Prostate gland (tissue), 2 donors: ENCODE measurements around the gene SLC38A11.
"Not testable (repeated sequence)": the region's sequence is repeated elsewhere in the genome, so short reads cannot be mapped to it uniquely, and the experiment has no call there.

Experiments used
- CTCF ChIP-seq, 4 experiments: fragments of 200-600 bp in 2 of 4; fragments of 450-650 bp in 2 of 4; sonication (generic) in 2 of 4; IDR thresholded peaks; 1 replicate in 3 of 4; 2 replicates in 1 of 4; pipeline ENCODE4 v1.5.1; 2016 to 2019; ENCODE audit warnings: antibody characterized with exemption in 4 of 4, mild to moderate bottlenecking in 2 of 4, moderate library complexity in 2 of 4
- POLR2A ChIP-seq: fragments of 450-650 bp; IDR thresholded peaks from one replicate; pipeline ENCODE4 v1.6.1; 2016; ENCODE audit warnings: antibody characterized with exemption, mild to moderate bottlenecking
- POLR2AphosphoS5 ChIP-seq: sonication (generic); formaldehyde crosslinking; IDR thresholded peaks from one replicate; pipeline ENCODE4 v1.6.1; 2017; ENCODE audit warnings: antibody characterized with exemption

DNA sequence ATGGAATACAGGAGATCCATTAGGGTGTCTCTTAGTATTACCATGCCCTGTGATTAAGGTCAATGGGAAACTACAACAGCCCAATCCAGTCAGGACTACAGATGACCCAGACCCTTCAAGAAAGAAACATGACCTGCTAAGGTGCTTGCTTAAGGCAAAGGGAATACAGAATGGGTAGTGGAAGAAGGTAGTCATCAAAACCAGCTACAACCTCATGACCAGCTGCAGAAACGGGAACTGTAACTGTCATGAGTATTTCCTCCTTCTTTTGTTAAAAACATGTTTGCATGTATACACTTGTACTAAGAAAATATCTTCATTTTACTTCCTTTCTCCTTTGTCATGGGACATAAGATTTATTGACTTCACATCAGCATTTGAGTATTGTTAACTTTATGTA, 88.9 kb downstream of the SLC38A11 start:
- TF ChIP-seq POLR2A; POLR2AphosphoS5; CTCF (IDR thresholded peaks at IDR 0.05): not testable (repeated sequence)
